K562 (cell line): ENCODE data around the gene IRX5. TPM values are rescaled to one million over a fixed set of nuclear protein-coding genes. Genes with fewer than 3 reads are reported as not detected.

Source experiments
- ATAC-seq: fragments of 200-7000 bp; cut with Tn5 transposase; 3 replicates; pipeline ENCODE4 v1.9.1; 2020; ENCODE audit warnings: moderate library complexity
- BruUV-seq: library from RNA; stranded (reverse); fragments of 400-500 nt; replicated peaks from 2 replicates; lab custom pipeline; 2021; lab: Mats Ljungman, UMichigan
- CTCF ChIA-PET: fragments of 300-600 bp; formaldehyde crosslinking; extraction: SDS; loops from one replicate; lab custom pipeline; 2021; ENCODE audit warnings: low intra/inter-chr PET ratio; lab: Yijun Ruan, JAX
- POLR2A ChIA-PET: fragments of 300-600, 350-650 bp; sonication (Branson Sonifier 250); formaldehyde crosslinking; extraction: SDS; loops from one replicate; lab custom pipeline; 2021; ENCODE audit warnings: antibody characterized with exemption, inconsistent platforms; lab: Yijun Ruan, JAX
- DNase-seq, 4 experiments: peaks; one replicate each; pipeline versions ENCODE4 v3.0.0 to v3.0.0-alpha.2; 2011 to 2018; ENCODE audit warnings: low spot score in 3 of 4, mixed read lengths in 3 of 4; ENCODE audit errors: extremely low read depth in 1 of 4
- FAIRE-seq: peaks from 2 replicates; lab custom pipeline; 2011; peaks lifted over from hg19 to GRCh38; lab: Jason Lieb, UNC
- H2AFZ ChIP-seq: 2 replicates; pipeline ENCODE4 v1.6.0; 2011; ENCODE audit warnings: low read depth, low read length, control low read depth, inconsistent platforms
- H3K27ac ChIP-seq: fragments of 200-600 bp; 3 replicates; pipeline ENCODE4 v1.8.0; 2011; ENCODE audit warnings: low read depth, mild to moderate bottlenecking, control low read depth, inconsistent platforms, low read length, moderate library complexity, mixed read lengths; ENCODE audit errors: extremely low read depth
- H3K27me3 ChIP-seq, 2 experiments: fragments of 300-600 bp in 1 of 2; 2 replicates in 1 of 2; 3 replicates in 1 of 2; pipeline versions ENCODE4 v1.6.0 to v1.8.0; 2011; ENCODE audit warnings: inconsistent platforms in 2 of 2, low read length in 2 of 2, mild to moderate bottlenecking in 1 of 2, mixed read lengths in 1 of 2, moderate library complexity in 1 of 2; ENCODE audit not compliant: control insufficient read depth in 2 of 2, insufficient read depth in 2 of 2
- H3K36me3 ChIP-seq: fragments of 300-600 bp; 3 replicates; pipeline ENCODE4 v1.8.0; 2011; ENCODE audit warnings: mild to moderate bottlenecking, low read length, inconsistent platforms; ENCODE audit not compliant: control insufficient read depth, insufficient read depth
- H3K4me1 ChIP-seq, 2 experiments: fragments of 200-600 bp in 1 of 2; replicated peaks in 1 of 2; 2 replicates in 1 of 2; 3 replicates in 1 of 2; pipeline versions ENCODE4 v1.5.1 to v1.8.0; 2011; ENCODE audit warnings: inconsistent platforms in 2 of 2, low read length in 2 of 2, mild to moderate bottlenecking in 1 of 2, mixed read lengths in 1 of 2, moderate library complexity in 1 of 2; ENCODE audit not compliant: control insufficient read depth in 2 of 2, insufficient read depth in 2 of 2
- H3K4me2 ChIP-seq: 2 replicates; pipeline ENCODE4 v1.6.1; 2011; ENCODE audit warnings: low read length, control low read depth, inconsistent platforms, mixed read lengths; ENCODE audit not compliant: insufficient read depth
- H3K4me3 ChIP-seq: fragments of 200-600 bp; sonication (generic), shearing (Covaris generic); 2 replicates; pipeline ENCODE4 v1.5.1; 2016; ENCODE audit warnings: control low read depth, inconsistent platforms
- H3K79me2 ChIP-seq: fragments of 200-600 bp; 3 replicates; pipeline ENCODE4 v1.8.0; 2011; ENCODE audit warnings: low read length, inconsistent platforms; ENCODE audit not compliant: control insufficient read depth, insufficient read depth
- H3K9ac ChIP-seq, 2 experiments: 2 replicates each; pipeline versions ENCODE4 v1.6.0 to v1.6.1; 2011; ENCODE audit warnings: low read depth in 2 of 2, low read length in 2 of 2, control low read depth in 1 of 2, inconsistent platforms in 1 of 2, mild to moderate bottlenecking in 1 of 2, mixed read lengths in 1 of 2; ENCODE audit not compliant: insufficient read depth in 1 of 2
- H3K9me1 ChIP-seq: one replicate; pipeline ENCODE4 v1.6.0; 2011; ENCODE audit warnings: inconsistent platforms, mild to moderate bottlenecking, low read length, moderate library complexity; ENCODE audit not compliant: control insufficient read depth, insufficient read depth
- H3K9me3 ChIP-seq: replicated peaks from 2 replicates; pipeline ENCODE4 v1.5.1; 2011; ENCODE audit warnings: low read depth, low read length, inconsistent platforms; ENCODE audit not compliant: control insufficient read depth, insufficient read depth
- H4K20me1 ChIP-seq: replicated peaks from 2 replicates; pipeline ENCODE4 v1.6.1; 2011; ENCODE audit warnings: low read length, inconsistent platforms, mixed read lengths; ENCODE audit not compliant: control insufficient read depth, insufficient read depth
- ADNP ChIP-seq: fragments of 200-800 bp; sonication (Bioruptor generic); IDR thresholded peaks from 2 replicates; pipeline ENCODE4 v1.6.1; 2016; ENCODE audit warnings: missing genetic modification characterization, missing compliant biosample characterization
- CBFA2T3 ChIP-seq: fragments of 450-650 bp; IDR thresholded peaks from 2 replicates; pipeline ENCODE4 v1.6.1; 2017
- ELK3 ChIP-seq: fragments of 450-650 bp; formaldehyde crosslinking; IDR thresholded peaks from 2 replicates; pipeline ENCODE4 v1.4.0; 2020; ENCODE audit warnings: mild to moderate bottlenecking
- ERF ChIP-seq: fragments of 450-650 bp; formaldehyde crosslinking; IDR thresholded peaks from 2 replicates; pipeline ENCODE4 v1.4.0; 2020; ENCODE audit warnings: mild to moderate bottlenecking, mixed read lengths
- FOS ChIP-seq: IDR thresholded peaks from 3 replicates; pipeline ENCODE4 v1.6.1; 2011; ENCODE audit not compliant: insufficient read length; ENCODE audit errors: extremely low read depth
- L3MBTL2 ChIP-seq: fragments of 450-650 bp; IDR thresholded peaks from 2 replicates; pipeline ENCODE4 v1.6.1; 2016; ENCODE audit warnings: mild to moderate bottlenecking, moderate library complexity
- MEF2D ChIP-seq: conservative IDR thresholded peaks from 2 replicates; pipeline ENCODE4 v1.6.1; 2016; ENCODE audit warnings: low read depth, missing genetic modification characterization, missing compliant biosample characterization
- POLR2AphosphoS5 ChIP-seq: IDR thresholded peaks from 2 replicates; pipeline ENCODE4 v1.6.1; 2011; ENCODE audit warnings: mild to moderate bottlenecking, low read depth, low read length, moderate library complexity; ENCODE audit not compliant: control insufficient read depth, insufficient read depth
- TRIM28 ChIP-seq: fragments of 450-650 bp; IDR thresholded peaks from 2 replicates; pipeline ENCODE4 v1.6.1; 2017
- ZNF324 ChIP-seq: fragments of 250-450 bp; sonication (Bioruptor Pico); IDR thresholded peaks from 2 replicates; pipeline ENCODE4 v1.4.0; 2020; ENCODE audit warnings: mild to moderate bottlenecking
- ZNF449 ChIP-seq: fragments of 250-450 bp; sonication (Bioruptor Pico); IDR thresholded peaks from 2 replicates; pipeline ENCODE4 v1.8.0; 2022; ENCODE audit warnings: moderate library complexity, mild to moderate bottlenecking, inconsistent platforms
- ZNF76 ChIP-seq: fragments of 250-450 bp; sonication (Bioruptor Pico); IDR thresholded peaks from 2 replicates; pipeline ENCODE4 v1.4.0; 2020; ENCODE audit warnings: mild to moderate bottlenecking, moderate library complexity, borderline replicate concordance
- ZNF780A ChIP-seq: fragments of 250-450 bp; sonication (Bioruptor Pico); IDR thresholded peaks from 2 replicates; pipeline ENCODE4 v1.5.0; 2021; ENCODE audit warnings: mild to moderate bottlenecking
- WGBS: fragments of 100-300 bp; shearing (Covaris generic); methylation state at CpG from one replicate; pipeline ENCODE4 v1.1.6; 2016; ENCODE audit warnings: low coverage, mixed read lengths; ENCODE audit not compliant: insufficient coverage; ENCODE audit errors: missing lambda C conversion rate; 5-methylcytosine and 5-hydroxymethylcytosine counted together
- in situ Hi-C: fragments of 300-500 bp; cut with MboI; formaldehyde crosslinking; loops from 4 replicates; pipeline ENCODE4 v1.15.0; 2018; ENCODE audit warnings: inconsistent platforms, mixed read lengths
- intact Hi-C: fragments of 100-400 bp; cut with micrococcal nuclease; formaldehyde crosslinking; loops from 2 replicates; pipeline ENCODE4 v1.14.2; 2022
- polyA plus RNA-seq, 8 experiments: library from polyadenylated mRNA; depleted of rRNA in 4 of 8; stranded (reverse) in 5 of 8; unstranded in 3 of 8; fragments of >200 nt; fragmentation: Nextera tagmentation in 2 of 8; fragmentation: Illumina TruSeq in 1 of 8; extraction: Ambion mirVana in 2 of 8; extraction: Trizol in 1 of 8; gene quantifications; 2 replicates each; pipeline versions ENCODE4 v1.2.1 to v1.2.3, GENCODE V29; 2011 to 2014; ENCODE audit warnings: inconsistent platforms in 1 of 8, missing spikeins in 1 of 8
- total RNA-seq, 7 experiments: library from RNA; depleted of rRNA in 6 of 7; stranded (reverse); fragments of >200 nt in 6 of 7; fragmentation: Illumina TruSeq in 2 of 7; extraction: Trizol in 2 of 7; gene quantifications; 2 replicates each; pipeline versions ENCODE4 v1.2.1 to v1.2.3, GENCODE V29; 2011 to 2021; ENCODE audit warnings: low replicate concordance in 1 of 7

Gene IRX5
- total and polyA plus RNA-seq, 9 of the 15 experiments (the other 6 are each of a cell fraction or from before 2014, with no cell fraction given) = 0.20 to 4.2 (median 0.94) TPM

- POLR2A ChIA-PET = interaction anchor here (0.8 kb wide), 1 partner anchor 16 kb away, joined by 3 read pairs; no protein-coding TSS in a partner anchor
- Histone ChIP-seq H3K9me3 (no peaks in the 10 kb centered on the region), H3K9ac (no peak overlapping the region), H3K27me3 (peaks cover 14 to 18% of the 10 kb centered on the region in 2 experiments; a peak in 3 of 5 replicates), H3K79me2 (no peaks in the 10 kb centered on the region), H4K20me1 (no peaks in the 10 kb centered on the region), H3K4me2 (no peak overlapping the region), H3K4me1 (no peaks in the 10 kb centered on the region), H3K9me1 (no peaks in the 10 kb centered on the region), H2AFZ (no peak overlapping the region), H3K4me3 (no peak overlapping the region), H3K27ac (no peak overlapping the region), H3K36me3 (no peaks in the 10 kb centered on the region)
- no peak for DNase-seq
- intact Hi-C loops (no loop called here), in situ Hi-C loops (no loop called here)
- FAIRE-seq = no peak
- ATAC-seq = no peak
- CTCF ChIA-PET = no interaction called here
- TF ChIP-seq ERF (CRISPR knock-in tag) = no peak
- TF ChIP-seq FOS = no peak
- no peak for TF ChIP-seq CBFA2T3
- no peak for TF ChIP-seq ZNF76 (CRISPR knock-in tag)
- TF ChIP-seq POLR2AphosphoS5 = no peak
- no peak for TF ChIP-seq ZNF780A (CRISPR knock-in tag)
- TF ChIP-seq ZNF449 (CRISPR knock-in tag) = no peak
- no peak for TF ChIP-seq ZNF324 (CRISPR knock-in tag)
- no peak for TF ChIP-seq MEF2D (tag)
- TF ChIP-seq L3MBTL2 = no peak
- no peak for TF ChIP-seq TRIM28
- TF ChIP-seq ADNP (tag) = no peak
- no peak for TF ChIP-seq ELK3 (CRISPR knock-in tag)
- WGBS = 0% methylated on average over 3 of the region's 3 CpGs
- BruUV-seq = no TSS peak
Measured at GRCh38 chr16:54947616-54948015, 17.0 kb downstream of the IRX5 start.
